Activated CD4-positive, alpha-beta T cell treated with anti-CD3 and anti-CD28 coated beads, Interleukin-2, Interleukin-6, amounts not matched to agents 100 ng/mL and 50 ng/mL, durations not matched to agents 16 hours and 8 hours (primary cell): Measurements from ENCODE around the gene JTB.

Source experiments
- DNase-seq: peaks from one replicate; pipeline ENCODE4 v3.0.0-alpha.2; 2020

JTB gene

GRCh38 chr1:153929981-153930948 lies 47.2 kb downstream of the JTB start:
- no peak for DNase-seq

- DNase-seq: no peak
These were observed 48.0 kb downstream of the JTB start for GRCh38 chr1:153929426-153929825.

- no peak for DNase-seq
These were observed 48.6 kb downstream of the JTB start for GRCh38 chr1:153928791-153929341.

GRCh38 chr1:153928245-153928644 lies 49.2 kb downstream of the JTB start:
- DNase-seq: no peak

DNA sequence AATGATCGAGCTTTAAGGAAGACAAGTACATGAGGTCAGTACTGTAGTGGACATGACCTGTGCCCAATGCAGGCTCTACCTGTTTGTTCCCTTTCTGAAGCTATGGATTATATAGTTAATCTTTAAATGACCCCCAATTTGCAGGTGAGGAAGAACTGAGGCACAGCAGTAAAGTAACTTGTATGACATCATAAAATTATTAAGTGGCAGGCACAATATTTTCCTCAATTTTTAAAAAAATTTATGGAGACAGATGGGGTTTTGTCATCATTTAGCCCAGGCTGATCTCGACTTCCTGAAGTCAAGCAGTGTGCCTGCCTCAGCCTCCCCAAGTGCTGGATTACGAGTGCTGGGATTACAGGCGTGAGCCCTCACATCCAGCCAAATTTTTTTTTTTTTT lies 51.1 kb downstream of the JTB start:
- DNase-seq: no peak
